ENCODE results near the gene IGFLR1. TPM values are rescaled to one million over a fixed set of nuclear protein-coding genes. Genes with fewer than 3 reads are reported as not detected.

Gene IGFLR1
- total and polyA plus RNA-seq, 4 donors, result 5.1 to 14.9 (median 9.5) TPM

DNA sequence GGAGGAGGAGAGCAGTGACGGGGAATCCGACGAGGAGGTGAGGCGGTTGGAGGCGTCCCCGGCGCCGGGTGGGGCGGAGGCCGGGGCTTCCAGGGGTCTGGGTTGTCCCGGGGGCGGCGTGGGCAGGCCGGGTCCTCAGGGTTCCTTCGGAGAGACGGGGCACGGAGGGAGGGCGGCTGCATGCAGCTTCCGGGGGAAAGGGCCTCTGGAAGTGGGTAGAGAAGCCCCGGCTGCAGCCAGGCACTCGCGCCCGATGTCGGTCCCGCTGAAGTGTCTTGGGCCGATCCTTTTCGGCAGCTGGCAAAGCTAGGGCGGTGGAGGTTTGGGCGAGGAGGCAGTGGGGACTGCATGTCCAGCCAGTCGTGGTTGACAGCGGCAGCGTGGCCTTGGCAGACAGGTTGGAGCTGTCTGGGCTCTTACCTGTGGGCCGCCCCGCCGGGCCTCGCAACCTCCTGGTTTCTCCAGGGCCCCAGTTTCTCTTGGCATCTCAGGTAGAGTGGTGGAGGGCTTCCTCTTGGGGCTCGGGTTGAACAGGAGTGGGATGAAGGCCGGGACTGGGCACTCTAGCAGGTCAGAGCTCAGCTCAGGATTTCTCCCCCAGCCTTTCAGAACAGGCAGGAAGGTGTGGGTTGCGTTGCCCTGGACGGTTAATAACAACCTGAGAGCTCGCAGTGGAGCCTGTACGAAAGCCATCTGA is 23.8 kb downstream of the IGFLR1 start:
- no peaks in the 10 kb centered on the region for H3K27me3 ChIP-seq (ENCODE audit: control insufficient read depth in 1 of 2, insufficient read depth in 2 of 2, low read length in 1 of 2)
- H3K27ac ChIP-seq (ENCODE audit: low read depth in 1 of 2, low read length in 2 of 2), result peak overlapping the region in 1 of 2 donors; percentile 43
- DNase-seq (peak in 1 of 2 donors; percentile 85), ATAC-seq (ENCODE audit: low FRiP score) (no peak)
- peaks cover 0 to 11% of the 10 kb centered on the region in 2 donors for H3K36me3 ChIP-seq (ENCODE audit: control insufficient read depth in 1 of 2, insufficient read depth in 2 of 2, low read length in 1 of 2)
- peak overlapping the region; percentile 76 to 93 for H3K4me3 ChIP-seq (ENCODE audit: low read length in 2 of 2)
- no peaks in the 10 kb centered on the region for H3K4me1 ChIP-seq (ENCODE audit: control insufficient read depth in 1 of 2, insufficient read depth in 2 of 2, low read length in 2 of 2)
- intact Hi-C loops (cut with DNase I), result loop anchor here in 1 of 2 donors (5.0 kb wide), 1 partner anchor 171 kb away; the partner anchor contains the start of gene TMEM147
- no peaks in the 10 kb centered on the region for H3K9me3 ChIP-seq (ENCODE audit: control insufficient read depth, low read length)
- 1 to 2% methylated on average over 24 to 42 of the region's 42 CpGs for WGBS, 2 donors

DNA sequence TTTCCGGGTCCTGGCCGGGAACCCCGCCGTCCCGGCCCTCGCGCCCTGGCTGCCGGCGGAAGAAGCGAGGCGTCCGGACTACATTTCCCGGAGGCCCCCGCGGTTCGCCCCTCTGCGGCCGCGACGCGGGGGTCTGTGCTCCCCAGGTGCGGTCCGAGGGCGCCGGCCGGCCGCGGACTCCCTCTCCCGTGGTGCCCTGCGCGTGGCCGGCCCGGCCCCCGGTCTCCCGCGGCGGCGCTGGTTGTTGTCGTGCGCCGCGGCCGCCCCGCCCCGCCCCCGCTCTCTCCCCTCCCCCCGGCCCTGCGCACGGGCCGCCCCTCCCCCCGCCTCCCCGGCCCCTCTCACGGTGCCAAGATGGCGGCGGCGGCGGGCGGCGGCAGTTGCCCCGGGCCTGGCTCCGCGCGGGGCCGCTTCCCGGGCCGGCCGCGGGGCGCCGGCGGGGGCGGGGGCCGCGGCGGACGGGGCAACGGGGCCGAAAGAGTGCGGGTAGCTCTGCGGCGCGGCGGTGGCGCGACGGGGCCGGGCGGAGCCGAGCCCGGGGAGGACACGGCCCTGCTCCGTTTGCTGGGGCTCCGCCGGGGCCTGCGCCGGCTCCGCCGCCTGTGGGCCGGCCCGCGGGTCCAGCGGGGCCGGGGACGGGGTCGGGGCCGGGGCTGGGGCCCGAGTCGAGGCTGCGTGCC is 24.4 kb downstream of the IGFLR1 start, which contains the start of gene KMT2B:
TSS of gene KMT2B (plus strand) at position 339 of the 680 bp plus-strand sequence. CDS start at position 355, 16 bp downstream.
- Histone ChIP-seq H3K4me1 (ENCODE audit: control insufficient read depth in 1 of 2, insufficient read depth in 2 of 2, low read length in 2 of 2) (no peaks in the 10 kb centered on the region), H3K36me3 (ENCODE audit: control insufficient read depth in 1 of 2, insufficient read depth in 2 of 2, low read length in 1 of 2) (peaks cover 0 to 8% of the 10 kb centered on the region in 2 donors), H3K9me3 (ENCODE audit: control insufficient read depth, low read length) (no peaks in the 10 kb centered on the region), H3K27me3 (ENCODE audit: control insufficient read depth in 1 of 2, insufficient read depth in 2 of 2, low read length in 1 of 2) (no peaks in the 10 kb centered on the region), H3K27ac (ENCODE audit: low read depth in 1 of 2, low read length in 2 of 2) (peak within 1 kb of the TSS in 1 of 2 donors; percentile 43), H3K4me3 (ENCODE audit: low read length in 2 of 2) (peak within 1 kb of the TSS; percentile 76 to 93)
- intact Hi-C loops (cut with DNase I), result loop anchor here (1.0 to 5.0 kb wide), 3 partner anchors 24 to 171 kb away; partner anchors contain the start of gene TMEM147 (in 1 of the 2)
- 1 to 2% methylated on average over 33 to 109 of the region's 109 CpGs for WGBS, 2 donors
- peak; percentile 84 for ATAC-seq (ENCODE audit: low FRiP score)
- peak in 1 of 2 donors; percentile 98 for DNase-seq

DNA sequence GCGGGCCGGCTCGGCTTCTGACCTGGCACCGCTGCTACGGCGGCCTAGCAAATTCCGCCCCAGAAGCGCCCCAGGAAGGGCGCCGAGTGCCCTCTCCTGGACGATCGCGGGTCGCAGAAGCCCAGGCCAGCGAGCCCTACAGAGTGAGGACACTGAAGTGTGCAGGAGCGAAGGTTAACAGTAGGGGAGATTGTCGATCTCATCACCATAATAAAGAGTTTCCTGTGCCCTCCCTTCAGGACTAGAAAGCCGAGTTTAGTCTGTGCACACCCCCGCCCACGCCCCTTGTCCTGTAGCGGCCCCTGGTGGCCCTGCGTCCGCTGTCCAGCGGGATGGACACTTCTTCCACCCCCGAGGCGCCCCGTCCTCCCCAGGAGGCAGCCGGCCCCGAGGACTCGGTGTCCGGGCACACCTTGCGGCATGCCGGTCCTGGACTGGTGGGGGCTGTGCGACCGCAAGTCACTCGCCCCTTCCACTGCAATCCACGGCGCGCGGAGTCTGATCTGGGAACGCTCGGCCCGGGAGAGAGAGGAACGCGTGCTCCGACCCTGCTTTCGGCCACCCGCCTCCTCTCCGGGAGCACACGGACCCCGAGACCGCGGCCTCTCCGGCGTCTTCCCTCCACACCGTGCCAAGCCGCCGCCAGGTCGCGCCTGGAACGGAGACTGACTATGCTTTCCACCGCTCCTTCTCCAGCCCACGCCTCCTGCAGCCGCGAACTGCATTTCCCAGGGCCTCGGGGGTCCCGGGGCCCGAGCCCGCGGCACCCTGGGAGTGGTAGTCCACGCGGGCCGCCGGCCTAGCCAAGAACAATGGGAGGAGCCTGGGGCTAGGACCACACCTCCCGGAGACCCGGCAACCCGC is 25.2 kb downstream of the IGFLR1 start:
- intact Hi-C loops (cut with DNase I), result loop anchor here (1.0 to 5.0 kb wide), 3 partner anchors 23 to 170 kb away; partner anchors contain the start of gene TMEM147 (in 1 of the 2)
- H3K27ac ChIP-seq (ENCODE audit: low read depth in 1 of 2, low read length in 2 of 2), result peak overlapping the region in 1 of 2 donors; percentile 37
- H3K4me3 ChIP-seq (ENCODE audit: low read length in 2 of 2), result peak overlapping the region; percentile 76 to 93
- ATAC-seq (ENCODE audit: low FRiP score) (peak; percentile 97), DNase-seq (peak; percentile 96 to 98)
- H3K36me3 ChIP-seq (ENCODE audit: control insufficient read depth in 1 of 2, insufficient read depth in 2 of 2, low read length in 1 of 2), result peaks cover 0 to 5% of the 10 kb centered on the region in 2 donors
- no peaks in the 10 kb centered on the region for H3K4me1 ChIP-seq (ENCODE audit: control insufficient read depth in 1 of 2, insufficient read depth in 2 of 2, low read length in 2 of 2)
- WGBS, 2 donors, result 0 to 1% methylated on average over 55 to 77 of the region's 77 CpGs
- H3K9me3 ChIP-seq (ENCODE audit: control insufficient read depth, low read length), result no peaks in the 10 kb centered on the region
- no peaks in the 10 kb centered on the region for H3K27me3 ChIP-seq (ENCODE audit: control insufficient read depth in 1 of 2, insufficient read depth in 2 of 2, low read length in 1 of 2)

DNA sequence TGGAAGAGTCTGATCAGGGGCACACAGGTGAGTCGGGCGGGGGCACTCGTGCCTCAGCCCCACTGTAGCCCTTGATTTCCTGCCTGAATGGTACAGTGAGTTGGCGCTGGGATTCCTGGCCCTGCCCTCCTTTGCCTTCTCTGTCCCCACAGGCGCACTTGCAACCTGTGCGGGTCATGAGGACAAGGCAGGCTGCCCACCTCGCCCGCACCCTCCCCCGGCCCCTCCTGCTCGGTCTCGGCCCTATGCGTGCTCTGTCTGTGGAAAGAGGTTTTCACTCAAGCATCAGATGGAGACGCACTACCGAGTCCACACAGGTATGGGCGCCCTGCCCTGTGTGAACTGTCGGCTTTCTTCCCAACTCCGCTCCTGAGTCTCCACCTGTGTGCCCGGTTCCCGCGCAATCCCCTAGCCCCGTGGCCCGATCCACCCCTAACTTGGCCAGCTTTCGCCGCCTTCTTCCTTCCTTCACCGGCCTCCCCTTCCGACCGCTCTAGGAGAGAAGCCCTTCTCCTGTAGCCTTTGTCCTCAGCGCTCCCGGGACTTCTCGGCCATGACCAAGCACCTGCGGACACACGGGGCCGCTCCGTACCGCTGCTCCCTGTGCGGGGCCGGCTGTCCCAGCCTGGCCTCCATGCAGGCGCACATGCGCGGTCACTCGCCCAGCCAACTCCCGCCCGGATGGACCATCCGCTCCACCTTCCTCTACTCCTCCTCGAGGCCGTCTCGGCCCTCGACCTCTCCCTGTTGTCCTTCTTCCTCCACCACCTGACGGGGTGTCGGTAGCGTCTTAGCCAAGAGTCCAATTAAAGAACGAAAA is 26.1 kb downstream of the IGFLR1 start:
- Histone ChIP-seq H3K36me3 (ENCODE audit: control insufficient read depth in 1 of 2, insufficient read depth in 2 of 2, low read length in 1 of 2) (peaks cover 0 to 2% of the 10 kb centered on the region in 2 donors), H3K9me3 (ENCODE audit: control insufficient read depth, low read length) (no peaks in the 10 kb centered on the region), H3K27ac (ENCODE audit: low read depth in 1 of 2, low read length in 2 of 2) (peak overlapping the region in 1 of 2 donors; percentile 14), H3K4me1 (ENCODE audit: control insufficient read depth in 1 of 2, insufficient read depth in 2 of 2, low read length in 2 of 2) (no peaks in the 10 kb centered on the region), H3K27me3 (ENCODE audit: control insufficient read depth in 1 of 2, insufficient read depth in 2 of 2, low read length in 1 of 2) (no peaks in the 10 kb centered on the region), H3K4me3 (ENCODE audit: low read length in 2 of 2) (peak overlapping the region; percentile 14 to 76)
- 3% methylated on average over 52 of the region's 52 CpGs for WGBS, 2 donors
- intact Hi-C loops (cut with DNase I), result loop anchor here in 1 of 2 donors (2.0 to 5.0 kb wide), 2 partner anchors 23 to 169 kb away; partner anchors contain the start of gene TMEM147
- DNase-seq (peak; percentile 79 to 89), ATAC-seq (ENCODE audit: low FRiP score) (peak; percentile 53)

DNA sequence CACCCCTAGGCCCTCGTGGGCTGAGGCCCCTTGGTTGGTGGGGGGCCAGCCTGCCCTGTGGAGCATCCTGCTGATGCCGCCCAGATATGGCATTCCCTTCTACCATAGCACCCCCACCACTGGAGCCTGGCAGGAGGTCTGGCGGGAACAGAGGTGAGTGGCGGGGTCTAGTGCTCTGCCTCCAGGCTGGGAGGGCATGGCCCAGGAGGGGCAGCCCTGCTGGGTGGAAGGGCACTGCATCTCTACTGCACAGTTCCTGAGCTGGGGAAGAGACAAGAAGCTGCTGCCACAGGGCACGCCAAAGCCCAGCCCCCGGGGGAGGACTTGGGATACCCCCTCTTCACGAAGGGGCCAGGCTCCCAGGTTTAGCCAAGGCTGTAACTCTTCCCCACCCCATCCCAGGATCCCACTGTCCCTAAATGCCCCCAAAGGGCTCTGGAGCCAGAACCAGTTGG is 26.9 kb downstream of the IGFLR1 start:
- no peak for ATAC-seq (ENCODE audit: low FRiP score)

DNA sequence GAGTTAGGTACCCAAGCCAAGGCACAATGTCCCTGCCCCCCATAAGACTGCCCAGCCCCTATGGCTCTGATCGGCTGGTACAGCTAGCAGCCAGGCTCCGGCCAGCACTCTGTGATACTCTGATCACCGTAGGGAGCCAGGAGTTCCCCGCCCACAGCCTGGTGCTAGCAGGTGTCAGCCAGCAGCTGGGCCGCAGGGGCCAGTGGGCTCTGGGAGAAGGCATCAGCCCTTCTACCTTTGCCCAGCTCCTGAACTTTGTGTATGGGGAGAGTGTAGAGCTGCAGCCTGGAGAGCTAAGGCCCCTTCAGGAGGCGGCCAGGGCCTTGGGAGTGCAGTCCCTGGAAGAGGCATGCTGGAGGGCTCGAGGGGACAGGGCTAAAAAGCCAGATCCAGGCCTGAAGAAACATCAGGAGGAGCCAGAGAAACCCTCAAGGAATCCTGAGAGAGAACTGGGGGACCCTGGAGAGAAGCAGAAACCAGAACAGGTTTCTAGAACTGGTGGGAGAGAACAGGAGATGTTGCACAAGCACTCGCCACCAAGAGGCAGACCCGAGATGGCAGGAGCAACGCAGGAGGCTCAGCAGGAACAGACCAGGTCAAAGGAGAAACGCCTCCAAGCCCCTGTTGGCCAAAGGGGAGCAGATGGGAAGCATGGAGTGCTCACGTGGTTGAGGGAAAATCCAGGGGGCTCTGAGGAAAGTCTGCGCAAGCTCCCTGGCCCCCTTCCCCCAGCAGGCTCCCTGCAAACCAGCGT is 27.5 kb downstream of the IGFLR1 start:
- Histone ChIP-seq H3K27ac (ENCODE audit: low read depth in 1 of 2, low read length in 2 of 2) (no peak overlapping the region), H3K9me3 (ENCODE audit: control insufficient read depth, low read length) (no peaks in the 10 kb centered on the region), H3K4me3 (ENCODE audit: low read length in 2 of 2) (no peak overlapping the region), H3K27me3 (ENCODE audit: control insufficient read depth in 1 of 2, insufficient read depth in 2 of 2, low read length in 1 of 2) (no peaks in the 10 kb centered on the region), H3K36me3 (ENCODE audit: control insufficient read depth in 1 of 2, insufficient read depth in 2 of 2, low read length in 1 of 2) (no peaks in the 10 kb centered on the region), H3K4me1 (ENCODE audit: control insufficient read depth in 1 of 2, insufficient read depth in 2 of 2, low read length in 2 of 2) (no peaks in the 10 kb centered on the region)
- intact Hi-C loops (cut with DNase I), result loop anchor here in 1 of 2 donors (5.0 kb wide), 1 partner anchor 167 kb away; the partner anchor contains the start of gene TMEM147
- no peak for ATAC-seq (ENCODE audit: low FRiP score)
- 73 to 76% methylated on average over 14 of the region's 14 CpGs for WGBS, 2 donors
- no peak for DNase-seq

More for the DNA sequence above, 26.9 kb downstream of the IGFLR1 start:
- no peak for DNase-seq
- H3K9me3 ChIP-seq (ENCODE audit: control insufficient read depth, low read length), result no peaks in the 10 kb centered on the region
- no peaks in the 10 kb centered on the region for H3K27me3 ChIP-seq (ENCODE audit: control insufficient read depth in 1 of 2, insufficient read depth in 2 of 2, low read length in 1 of 2)
- no peaks in the 10 kb centered on the region for H3K36me3 ChIP-seq (ENCODE audit: control insufficient read depth in 1 of 2, insufficient read depth in 2 of 2, low read length in 1 of 2)
- no peak overlapping the region for H3K4me3 ChIP-seq (ENCODE audit: low read length in 2 of 2)
- no peaks in the 10 kb centered on the region for H3K4me1 ChIP-seq (ENCODE audit: control insufficient read depth in 1 of 2, insufficient read depth in 2 of 2, low read length in 2 of 2)
- WGBS, 2 donors, result 81% methylated on average over 7 of the region's 7 CpGs
- H3K27ac ChIP-seq (ENCODE audit: low read depth in 1 of 2, low read length in 2 of 2), result no peak overlapping the region
- intact Hi-C loops (cut with DNase I), result loop anchor here in 1 of 2 donors (5.0 kb wide), 1 partner anchor 168 kb away; the partner anchor contains the start of gene TMEM147

DNA sequence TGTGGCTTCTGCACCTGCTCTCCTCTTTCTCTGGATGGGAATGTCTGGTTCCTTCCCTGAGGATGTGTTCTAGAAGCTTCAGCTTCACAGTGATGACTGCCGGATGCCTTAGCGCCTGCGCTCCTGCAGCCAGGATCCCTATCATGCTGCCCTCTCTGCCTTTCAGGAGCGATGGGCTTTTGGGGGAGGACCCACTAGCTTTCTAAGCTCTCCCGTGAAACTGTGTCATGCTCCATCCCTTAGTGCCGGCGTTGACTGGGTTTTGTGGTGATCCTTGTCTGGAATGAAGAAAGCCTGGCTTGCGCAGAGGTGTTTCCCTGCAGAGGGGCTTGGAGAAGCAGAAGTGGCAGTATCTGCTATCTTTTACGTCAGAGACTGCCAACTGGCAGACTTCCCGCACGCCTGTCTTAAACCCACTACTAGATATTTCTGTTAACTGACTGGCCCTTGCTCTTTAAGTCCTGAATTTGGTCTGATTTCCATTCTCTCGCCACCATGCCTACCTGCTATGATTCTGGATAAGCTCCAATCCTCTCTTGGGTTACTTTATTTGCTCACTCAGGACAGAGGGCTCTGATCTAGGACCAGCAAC is 28.3 kb downstream of the IGFLR1 start:
- ATAC-seq (ENCODE audit: low FRiP score) (no peak), DNase-seq (no peak)
- Histone ChIP-seq H3K9me3 (ENCODE audit: control insufficient read depth, low read length) (no peaks in the 10 kb centered on the region), H3K27ac (ENCODE audit: low read depth in 1 of 2, low read length in 2 of 2) (no peak overlapping the region), H3K4me3 (ENCODE audit: low read length in 2 of 2) (no peak overlapping the region), H3K4me1 (ENCODE audit: control insufficient read depth in 1 of 2, insufficient read depth in 2 of 2, low read length in 2 of 2) (no peaks in the 10 kb centered on the region), H3K36me3 (ENCODE audit: control insufficient read depth in 1 of 2, insufficient read depth in 2 of 2, low read length in 1 of 2) (no peaks in the 10 kb centered on the region), H3K27me3 (ENCODE audit: control insufficient read depth in 1 of 2, insufficient read depth in 2 of 2, low read length in 1 of 2) (no peaks in the 10 kb centered on the region)
- 82 to 83% methylated on average over 12 of the region's 12 CpGs for WGBS, 2 donors
- intact Hi-C loops (cut with DNase I), result no loop called here

Data from aorta (tissue), 5 donors.